BE2C (cell line): ENCODE results near the gene MBIP.

Source experiments
- DNase-seq: peaks from one replicate; pipeline ENCODE4 v3.0.0-alpha.2; 2020
- H3K27me3 ChIP-seq: fragments of 250-450 bp; sonication (Bioruptor Pico); 2 replicates; pipeline ENCODE4 v1.5.1; 2020; ENCODE audit warnings: mild to moderate bottlenecking
- H3K36me3 ChIP-seq: fragments of 250-450 bp; sonication (Bioruptor Pico); 2 replicates; pipeline ENCODE4 v1.5.1; 2020; ENCODE audit warnings: mild to moderate bottlenecking
- H3K4me1 ChIP-seq: fragments of 250-450 bp; sonication (Bioruptor Pico); 2 replicates; pipeline ENCODE4 v1.5.1; 2020
- H3K4me3 ChIP-seq: 2 replicates; pipeline ENCODE4 v1.5.1; 2011; ENCODE audit warnings: low read depth, low read length
- H3K9me3 ChIP-seq: fragments of 250-450 bp; sonication (Bioruptor Pico); 2 replicates; pipeline ENCODE4 v1.5.1; 2020
- TF ChIP-seq, protein P1 (sequence below): IDR thresholded peaks from 2 replicates; pipeline ENCODE4 v1.5.1; 2012; ENCODE audit warnings: mild to moderate bottlenecking, low read depth, low read length

MBIP gene

GRCh38 chr14:36254020-36254624 is 66.3 kb downstream of the MBIP start:
- Histone ChIP-seq H3K36me3 (no peaks in the 10 kb centered on the region), H3K4me1 (no peaks in the 10 kb centered on the region), H3K4me3 (no peak overlapping the region), H3K27me3 (peaks cover 20% of the 10 kb centered on the region; the same call in 1 of the 2 replicates), H3K9me3 (no peaks in the 10 kb centered on the region)
- DNase-seq = no peak
- TF ChIP-seq, protein P1, sequence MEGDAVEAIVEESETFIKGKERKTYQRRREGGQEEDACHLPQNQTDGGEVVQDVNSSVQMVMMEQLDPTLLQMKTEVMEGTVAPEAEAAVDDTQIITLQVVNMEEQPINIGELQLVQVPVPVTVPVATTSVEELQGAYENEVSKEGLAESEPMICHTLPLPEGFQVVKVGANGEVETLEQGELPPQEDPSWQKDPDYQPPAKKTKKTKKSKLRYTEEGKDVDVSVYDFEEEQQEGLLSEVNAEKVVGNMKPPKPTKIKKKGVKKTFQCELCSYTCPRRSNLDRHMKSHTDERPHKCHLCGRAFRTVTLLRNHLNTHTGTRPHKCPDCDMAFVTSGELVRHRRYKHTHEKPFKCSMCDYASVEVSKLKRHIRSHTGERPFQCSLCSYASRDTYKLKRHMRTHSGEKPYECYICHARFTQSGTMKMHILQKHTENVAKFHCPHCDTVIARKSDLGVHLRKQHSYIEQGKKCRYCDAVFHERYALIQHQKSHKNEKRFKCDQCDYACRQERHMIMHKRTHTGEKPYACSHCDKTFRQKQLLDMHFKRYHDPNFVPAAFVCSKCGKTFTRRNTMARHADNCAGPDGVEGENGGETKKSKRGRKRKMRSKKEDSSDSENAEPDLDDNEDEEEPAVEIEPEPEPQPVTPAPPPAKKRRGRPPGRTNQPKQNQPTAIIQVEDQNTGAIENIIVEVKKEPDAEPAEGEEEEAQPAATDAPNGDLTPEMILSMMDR = no peak
